GM19240 (cell line): ENCODE results near the gene DEFB125.
"Not testable (repeated sequence)": the region's sequence is repeated elsewhere in the genome, so short reads cannot be mapped to it uniquely, and the experiment has no call there.

Experiments
- DNase-seq: peaks from one replicate; pipeline ENCODE4 v3.0.0; 2011; ENCODE audit warnings: low spot score; ENCODE audit not compliant: insufficient read length

The DEFB125 gene

GRCh38 chr20:87401-87800 is at the start of gene DEFB125:
TSS of gene DEFB125 (plus strand) at chr20:87672. CDS start at chr20:87710, 38 bp downstream.
- no peak for DNase-seq

- DNase-seq: no peak
These were observed 27.2 kb upstream of the DEFB125 start for GRCh38 chr20:60035-60918.

GRCh38 chr20:61230-61629 is 26.2 kb upstream of the DEFB125 start:
- no peak for DNase-seq

- no peak for DNase-seq
These were observed 25.7 kb upstream of the DEFB125 start for GRCh38 chr20:61757-62156.

- no peak for DNase-seq
These were observed 25.0 kb upstream of the DEFB125 start for GRCh38 chr20:62487-62886.

- no peak for DNase-seq
These were observed 23.4 kb upstream of the DEFB125 start for GRCh38 chr20:64026-64603.

- no peak for DNase-seq
These were observed 22.6 kb upstream of the DEFB125 start for GRCh38 chr20:64766-65322.

GRCh38 chr20:77231-77630 is 10.2 kb upstream of the DEFB125 start:
- DNase-seq: no peak

GRCh38 chr20:78338-78737 is 9.1 kb upstream of the DEFB125 start:
- DNase-seq: no peak

- DNase-seq: no peak
These were observed 7.9 kb upstream of the DEFB125 start for GRCh38 chr20:79565-79964.

- DNase-seq: no peak
These were observed 3.2 kb downstream of the DEFB125 start for GRCh38 chr20:90651-91050.

GRCh38 chr20:93641-94040 is 6.2 kb downstream of the DEFB125 start:
- DNase-seq: no peak

GRCh38 chr20:95215-95614 is 7.7 kb downstream of the DEFB125 start:
- DNase-seq: no peak

GRCh38 chr20:97691-98090 is 10.2 kb downstream of the DEFB125 start:
- not testable (repeated sequence) for DNase-seq

GRCh38 chr20:101975-102374 is 14.5 kb downstream of the DEFB125 start:
- DNase-seq: no peak

GRCh38 chr20:103456-103855 is 16.0 kb downstream of the DEFB125 start:
- no peak for DNase-seq

- DNase-seq: no peak
These were observed 24.9 kb downstream of the DEFB125 start for GRCh38 chr20:112396-112795.

GRCh38 chr20:117518-117917 is 30.0 kb downstream of the DEFB125 start:
- no peak for DNase-seq

- DNase-seq: not testable (repeated sequence)
These were observed 42.4 kb downstream of the DEFB125 start for GRCh38 chr20:129786-130323.

- no peak for DNase-seq
These were observed 50.4 kb downstream of the DEFB125 start for GRCh38 chr20:137668-138490.

GRCh38 chr20:142290-142689 is 54.8 kb downstream of the DEFB125 start, which contains the start of gene DEFB126:
TSS of gene DEFB126 (plus strand) at chr20:142590. CDS start at chr20:142629, 39 bp downstream.
- DNase-seq: no peak
